RKO (cell line): ENCODE data around the gene TTLL5.
A peak's percentile ranks its signal among the peaks of the same experiment; 100 is the strongest.

Experiments used
- DNase-seq: peaks from one replicate; pipeline ENCODE4 v3.0.0-alpha.2; 2016; ENCODE audit warnings: low spot score

Gene TTLL5

DNA sequence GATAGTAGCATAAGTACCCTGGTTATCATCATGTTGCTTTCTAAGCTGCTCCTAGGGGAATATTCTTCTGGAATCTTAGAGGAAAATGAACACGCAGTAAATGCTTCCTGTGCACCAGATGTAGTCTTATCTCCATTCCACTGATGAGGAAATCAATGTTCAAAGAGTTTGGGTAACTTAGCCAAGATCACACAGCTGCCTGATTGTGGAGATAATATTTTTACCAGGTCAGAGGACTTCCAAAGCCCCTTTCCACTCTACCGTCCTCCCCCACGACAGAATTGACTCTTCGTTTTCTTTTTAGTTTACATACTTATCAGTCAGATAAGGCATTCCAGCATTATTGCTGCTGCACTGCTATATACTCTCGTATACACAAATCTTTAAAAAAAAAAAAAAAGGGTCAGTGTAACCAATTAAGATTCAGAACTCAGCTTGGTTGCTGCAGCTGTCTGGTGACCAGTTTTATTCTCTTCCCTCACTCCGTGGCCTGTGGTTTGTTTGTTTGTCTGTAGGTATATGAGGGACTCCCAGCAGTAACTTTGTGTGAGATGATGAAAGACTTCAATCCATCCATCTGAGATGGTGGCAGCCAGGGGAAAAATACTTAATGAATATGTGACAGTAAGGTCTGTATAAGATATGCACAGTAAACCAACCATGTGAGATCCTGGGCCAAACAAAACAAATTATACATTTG is 210.3 kb downstream of the TTLL5 start:
- DNase-seq = no peak

- DNase-seq = no peak
These were observed 214.9 kb downstream of the TTLL5 start for GRCh38 chr14:75875958-75876357.

DNA sequence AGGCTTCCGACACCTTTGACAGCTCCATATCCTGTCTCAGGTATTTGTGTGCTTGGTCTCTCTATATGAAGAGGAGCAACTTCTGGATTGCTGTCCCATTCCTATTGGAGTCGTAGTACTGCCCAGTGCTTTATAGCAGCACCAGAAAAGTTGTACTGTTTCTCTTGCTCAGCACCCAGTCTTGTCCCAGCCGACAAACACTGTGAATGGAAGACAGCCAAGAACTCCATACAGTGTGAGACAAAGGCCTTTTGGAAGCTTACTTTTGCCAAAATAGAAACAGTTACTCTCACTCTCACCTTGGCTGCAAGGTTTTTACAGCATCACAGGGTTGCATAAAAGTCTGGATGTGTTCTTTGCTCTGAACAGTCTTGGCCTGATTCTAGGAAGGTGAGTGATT is 215.5 kb downstream of the TTLL5 start:
- no peak for DNase-seq

DNA sequence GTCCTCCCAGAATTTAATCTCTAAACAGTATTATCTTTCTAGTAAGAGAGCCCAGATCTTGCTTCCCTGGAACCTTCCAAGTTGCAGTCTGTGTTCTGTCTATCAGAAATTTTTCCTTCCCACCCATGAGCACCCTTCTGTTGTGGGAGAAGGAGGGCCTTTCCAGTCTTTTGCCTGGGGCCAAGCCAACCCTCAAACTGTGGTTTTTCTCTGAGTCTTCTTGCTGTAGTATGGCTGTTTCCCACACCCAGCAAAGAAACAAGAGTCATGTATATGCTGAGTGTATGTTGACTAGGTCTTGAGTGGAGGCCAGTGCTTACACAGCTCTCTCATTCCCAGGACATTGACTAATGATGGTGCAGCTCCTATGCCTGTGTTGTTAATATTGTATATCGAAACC is 216.2 kb downstream of the TTLL5 start:
- DNase-seq = peak; percentile 17

- DNase-seq = no peak
These were observed 216.8 kb downstream of the TTLL5 start for GRCh38 chr14:75877884-75878283.

DNA sequence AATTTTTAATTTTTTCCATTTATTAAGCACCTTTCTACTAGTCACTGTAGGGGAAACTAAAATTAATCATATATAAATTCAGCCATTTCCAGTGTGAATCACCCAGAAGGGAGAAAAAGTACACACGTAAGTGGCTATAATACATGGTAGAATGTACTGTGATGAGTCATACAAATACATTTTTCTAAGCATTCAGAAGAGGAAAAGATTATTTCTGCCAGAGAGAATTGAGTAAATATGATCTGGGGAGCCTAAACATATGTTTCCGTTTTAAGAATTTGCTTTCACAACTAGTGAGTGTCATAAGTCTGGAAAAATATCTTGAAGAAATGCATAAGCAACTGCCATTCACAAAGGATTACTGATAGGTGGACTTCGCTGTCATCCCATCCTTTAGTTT is 218.0 kb downstream of the TTLL5 start:
- DNase-seq = peak; percentile 20

DNA sequence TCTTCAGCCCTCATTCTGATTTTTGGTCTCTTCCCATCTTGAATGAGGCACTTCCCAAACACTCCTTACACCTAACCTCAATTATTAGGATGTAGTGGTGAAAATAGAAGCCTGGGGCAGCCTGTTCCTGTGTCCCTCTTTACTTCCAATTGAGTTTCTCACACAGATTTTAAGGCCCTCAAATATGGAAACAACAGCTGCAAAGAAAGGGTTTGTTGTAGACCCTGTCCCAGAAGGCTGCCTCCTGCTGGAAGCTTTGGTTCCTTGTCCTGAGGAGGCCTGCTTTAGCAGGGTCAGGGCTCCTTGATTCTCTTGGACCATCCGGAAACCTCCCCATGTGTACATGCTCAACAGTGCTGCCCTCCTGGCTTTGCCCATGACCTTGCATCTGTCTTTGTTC is 219.5 kb downstream of the TTLL5 start:
- no peak for DNase-seq

- DNase-seq = no peak
These were observed 220.9 kb downstream of the TTLL5 start for GRCh38 chr14:75881994-75882393.

GRCh38 chr14:75884198-75884611 is 223.2 kb downstream of the TTLL5 start:
- peak; percentile 12 for DNase-seq

DNA sequence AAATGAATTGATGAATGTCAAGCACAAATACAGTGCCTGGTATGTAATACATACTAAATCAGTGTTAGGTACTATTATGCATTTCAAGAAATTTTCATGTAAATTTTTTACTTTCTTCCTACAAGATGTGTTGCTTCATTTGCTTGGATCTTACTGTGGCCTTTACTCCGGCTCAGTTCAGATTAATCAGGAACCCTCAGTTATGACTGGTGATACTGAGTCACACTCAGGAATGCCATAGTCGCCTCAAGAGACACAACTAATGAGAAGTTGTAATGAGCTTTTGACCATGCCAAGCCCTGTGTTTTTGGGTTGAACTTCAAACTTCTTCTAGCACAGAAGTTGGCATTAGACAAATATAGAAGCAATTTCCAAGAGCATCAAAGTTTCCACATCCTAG is 224.8 kb downstream of the TTLL5 start:
- DNase-seq = peak; percentile 41

DNA sequence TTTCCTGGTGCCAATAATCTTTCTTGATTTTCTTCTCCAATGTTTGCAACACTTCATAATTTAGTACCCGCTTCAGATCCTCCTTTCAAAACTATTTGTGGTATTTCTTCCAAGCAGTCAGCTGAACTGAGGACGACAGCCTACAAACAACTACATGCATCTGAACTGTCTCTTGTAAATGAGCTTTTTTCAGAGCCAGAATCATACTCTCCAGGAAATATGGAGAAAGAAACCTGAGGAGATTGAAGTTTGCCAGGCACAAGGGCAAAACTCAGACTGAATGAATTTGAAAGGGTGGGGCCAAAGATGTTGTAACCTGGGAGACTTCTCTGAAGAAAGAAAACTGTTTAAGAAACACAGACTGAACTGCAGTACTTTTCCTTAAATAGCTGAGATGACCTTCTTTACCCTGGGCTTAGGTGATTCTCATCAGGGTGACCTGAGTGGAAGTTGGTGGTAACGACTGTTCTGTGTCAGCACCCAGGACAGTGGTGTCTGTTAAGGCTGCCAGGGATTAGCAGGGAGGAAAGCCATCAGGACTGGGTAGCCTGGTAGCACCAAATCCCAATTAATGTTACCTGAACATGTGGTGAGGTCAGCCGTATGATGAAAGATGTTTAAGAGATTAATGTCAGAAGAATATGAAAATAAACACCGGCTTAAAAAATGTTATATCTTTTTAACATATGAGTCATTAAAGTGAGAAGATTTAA is 225.7 kb downstream of the TTLL5 start:
- DNase-seq = no peak

DNA sequence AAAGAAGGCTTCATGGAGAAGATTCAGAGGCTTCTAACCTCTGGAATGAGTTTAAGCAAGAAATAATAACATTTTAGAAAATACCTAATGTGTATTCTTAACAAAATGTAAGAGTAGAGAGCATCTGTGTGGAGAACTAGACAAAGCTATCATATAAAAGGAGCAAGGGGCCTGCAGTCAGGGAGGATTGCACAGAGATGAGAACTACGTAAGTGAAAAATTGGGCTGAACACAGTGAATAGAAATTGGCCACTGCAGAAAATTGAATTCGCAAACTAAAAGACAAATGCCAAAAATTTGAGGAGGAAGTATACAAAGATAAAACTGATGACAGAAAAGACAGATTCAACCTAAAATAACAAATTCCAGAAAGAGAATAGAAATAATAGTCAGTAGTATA is 227.9 kb downstream of the TTLL5 start:
- no peak for DNase-seq

GRCh38 chr14:75896341-75896740 is 235.3 kb downstream of the TTLL5 start:
- no peak for DNase-seq

- no peak for DNase-seq
These were observed 243.3 kb downstream of the TTLL5 start for GRCh38 chr14:75904311-75904710.

DNA sequence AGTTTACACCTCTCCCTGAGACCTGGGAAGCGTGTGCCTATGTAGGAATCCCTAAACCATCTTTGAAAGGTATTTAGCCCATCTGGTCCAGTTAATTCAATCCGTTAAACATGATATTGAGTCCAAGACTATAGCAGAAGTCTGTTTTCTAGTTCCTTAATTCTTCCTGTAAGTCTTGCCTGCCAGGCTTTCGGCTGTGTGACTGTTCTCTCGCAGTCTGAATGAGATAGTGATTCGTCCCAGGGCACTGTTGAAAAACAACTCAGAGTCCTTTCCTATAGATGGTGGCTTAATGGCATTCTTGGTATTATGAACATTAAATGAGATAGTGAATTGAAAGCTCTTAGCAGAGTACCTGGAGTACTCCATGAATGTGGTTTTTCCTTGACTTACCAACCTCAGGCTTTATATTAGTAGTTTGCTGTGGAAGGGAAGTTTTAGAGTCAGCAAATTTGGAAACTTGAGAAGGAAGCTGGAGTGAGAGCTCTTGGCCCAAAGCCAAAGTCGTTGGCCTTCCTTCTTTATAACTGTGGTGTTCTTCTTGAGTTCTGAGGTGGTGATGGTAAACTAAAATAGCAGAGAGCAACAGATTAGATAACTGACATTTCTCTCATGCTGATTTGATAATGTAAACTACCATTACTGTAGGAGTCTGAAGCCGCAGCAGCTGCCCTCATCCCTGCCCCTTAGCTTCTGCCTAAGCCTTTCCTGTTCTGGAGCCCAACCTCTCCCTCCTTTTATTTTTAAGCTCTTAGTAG is 244.3 kb downstream of the TTLL5 start:
- DNase-seq = no peak

- no peak for DNase-seq
These were observed 245.2 kb downstream of the TTLL5 start for GRCh38 chr14:75906228-75906627.

DNA sequence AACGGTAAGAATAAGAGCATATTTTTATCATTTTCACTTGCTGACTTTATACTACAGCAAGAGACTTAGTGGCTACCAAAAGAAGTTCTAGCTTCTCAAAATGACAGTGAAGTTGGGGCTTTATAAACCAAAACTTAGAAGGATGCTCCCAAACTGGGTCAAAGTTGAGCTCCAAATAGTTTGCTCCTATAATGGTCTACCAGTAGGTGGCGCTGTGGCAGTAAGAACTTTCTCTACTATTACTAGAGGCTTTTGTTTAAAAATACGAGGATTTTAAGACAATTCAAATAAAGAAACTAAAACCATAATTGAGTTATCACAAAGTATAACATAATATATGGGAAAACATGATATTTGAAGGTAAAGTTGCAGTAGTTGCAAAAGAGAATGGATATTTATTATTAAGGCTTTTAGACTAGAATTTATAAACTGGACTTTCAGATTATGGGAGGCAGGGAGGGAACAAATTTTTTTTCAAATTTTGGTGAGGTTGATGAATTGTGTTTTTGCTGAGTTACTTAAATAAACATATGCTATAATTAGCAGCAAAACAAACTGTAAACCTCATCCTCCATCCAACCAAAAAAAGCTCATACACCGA is 245.7 kb downstream of the TTLL5 start:
- peak; percentile 60 for DNase-seq

GRCh38 chr14:75907756-75908359 is 246.8 kb downstream of the TTLL5 start:
- no peak for DNase-seq

GRCh38 chr14:75909630-75910029 is 248.6 kb downstream of the TTLL5 start:
- no peak for DNase-seq

- DNase-seq = no peak
These were observed 249.0 kb downstream of the TTLL5 start for GRCh38 chr14:75910048-75910447.

- no peak for DNase-seq
These were observed 250.8 kb downstream of the TTLL5 start for GRCh38 chr14:75911883-75912282.

- DNase-seq = no peak
These were observed 252.1 kb downstream of the TTLL5 start for GRCh38 chr14:75913183-75913582.
